WTC11 (cell line): ENCODE results near the gene NUP35. TPM values are rescaled to one million over a fixed set of nuclear protein-coding genes. Genes with fewer than 3 reads are reported as not detected.

Source experiments
- ATAC-seq: fragments of 200-7000 bp; cut with Tn5 transposase; 2 replicates; pipeline ENCODE4 v1.10.0; 2021; ENCODE audit warnings: mild to moderate bottlenecking, moderate library complexity
- CTCF ChIA-PET: fragments of 300-600 bp; sonication (Branson Sonifier 250); formaldehyde crosslinking; loops from one replicate; lab custom pipeline; 2021; ENCODE audit warnings: antibody characterized with exemption; lab: Charles Lee
- POLR2A ChIA-PET: fragments of 350-600 bp; sonication (Branson Sonifier 250); formaldehyde crosslinking; loops from one replicate; lab custom pipeline; 2021; ENCODE audit warnings: antibody characterized with exemption; lab: Charles Lee
- DNase-seq: peaks from one replicate; pipeline ENCODE4 v3.0.0; 2021; ENCODE audit warnings: low spot score
- H3K27ac Mint-ChIP-seq: 2 replicates; pipeline ENCODE4 v1.8.0; 2021; ENCODE audit warnings: mixed read lengths
- H3K27me3 Mint-ChIP-seq: 2 replicates; pipeline ENCODE4 v1.8.0; 2021; ENCODE audit warnings: low read depth, mild to moderate bottlenecking, moderate library complexity, mixed read lengths
- H3K36me3 Mint-ChIP-seq: 2 replicates; pipeline ENCODE4 v1.8.0; 2021; ENCODE audit warnings: mixed read lengths
- H3K4me1 Mint-ChIP-seq: 2 replicates; pipeline ENCODE4 v1.8.0; 2022; ENCODE audit warnings: mixed read lengths
- H3K4me3 Mint-ChIP-seq: 2 replicates; pipeline ENCODE4 v1.8.0; 2021; ENCODE audit warnings: mild to moderate bottlenecking, moderate library complexity, mixed read lengths
- H3K9me3 Mint-ChIP-seq: 2 replicates; pipeline ENCODE4 v1.8.0; 2021; ENCODE audit warnings: mixed read lengths
- ATF1 ChIP-seq: sonication (generic); formaldehyde crosslinking; IDR thresholded peaks from 2 replicates; pipeline ENCODE4 v1.8.1; 2023; ENCODE audit warnings: mild to moderate bottlenecking, moderate library complexity, missing genetic modification reagents
- CBFB ChIP-seq: sonication (generic); formaldehyde crosslinking; IDR thresholded peaks from 2 replicates; pipeline ENCODE4 v1.8.1; 2022; ENCODE audit warnings: mild to moderate bottlenecking, low read depth, missing genetic modification reagents
- EMX1 ChIP-seq: fragments of 250-450 bp; sonication (Bioruptor Pico); IDR thresholded peaks from 2 replicates; pipeline ENCODE4 v1.8.0; 2021; ENCODE audit warnings: mild to moderate bottlenecking
- ERG ChIP-seq: fragments of 250-450 bp; sonication (Bioruptor Pico); IDR thresholded peaks from 2 replicates; pipeline ENCODE4 v1.8.0; 2021; ENCODE audit warnings: mild to moderate bottlenecking
- ETV6 ChIP-seq: sonication (generic); formaldehyde crosslinking; IDR thresholded peaks from 2 replicates; pipeline ENCODE4 v1.8.1; 2022; ENCODE audit warnings: mild to moderate bottlenecking, missing genetic modification reagents
- FOXJ3 ChIP-seq: sonication (generic); formaldehyde crosslinking; IDR thresholded peaks from 2 replicates; pipeline ENCODE4 v1.9.0; 2021; ENCODE audit warnings: missing genetic modification reagents, mild to moderate bottlenecking, borderline replicate concordance
- FOXP1 ChIP-seq: sonication (generic); formaldehyde crosslinking; IDR thresholded peaks from 2 replicates; pipeline ENCODE4 v1.8.0; 2022; ENCODE audit warnings: missing genetic modification reagents, mild to moderate bottlenecking, moderate library complexity, borderline replicate concordance
- GRHL2 ChIP-seq: fragments of 250-450 bp; sonication (Bioruptor Pico); IDR thresholded peaks from 2 replicates; pipeline ENCODE4 v1.8.0; 2022; ENCODE audit warnings: mild to moderate bottlenecking, moderate library complexity; ENCODE audit not compliant: insufficient replicate concordance, severe bottlenecking
- HMGA2 ChIP-seq: fragments of 250-450 bp; sonication (Bioruptor Pico); IDR thresholded peaks from 2 replicates; pipeline ENCODE4 v1.4.0; 2021; ENCODE audit warnings: mild to moderate bottlenecking, moderate library complexity
- JAZF1 ChIP-seq: fragments of 250-450 bp; sonication (Bioruptor Pico); IDR thresholded peaks from 2 replicates; pipeline ENCODE4 v1.9.0; 2021; ENCODE audit warnings: moderate library complexity, mild to moderate bottlenecking, inconsistent platforms
- JUN ChIP-seq: sonication (generic); formaldehyde crosslinking; IDR thresholded peaks from 2 replicates; pipeline ENCODE4 v1.8.0; 2023; ENCODE audit warnings: mild to moderate bottlenecking, missing genetic modification reagents
- KAT7 ChIP-seq: sonication (generic); formaldehyde crosslinking; IDR thresholded peaks from 2 replicates; pipeline ENCODE4 v1.8.1; 2023; ENCODE audit warnings: missing genetic modification reagents, mild to moderate bottlenecking, borderline replicate concordance
- NFATC4 ChIP-seq: fragments of 250-450 bp; sonication (Bioruptor Pico); IDR thresholded peaks from 2 replicates; pipeline ENCODE4 v1.9.0; 2021; ENCODE audit warnings: mild to moderate bottlenecking
- NFE2L1 ChIP-seq: sonication (generic); formaldehyde crosslinking; IDR thresholded peaks from 2 replicates; pipeline ENCODE4 v1.8.1; 2023; ENCODE audit warnings: missing genetic modification reagents
- OVOL2 ChIP-seq: fragments of 250-450 bp; sonication (Bioruptor Pico); IDR thresholded peaks from 2 replicates; pipeline ENCODE4 v1.9.0; 2021; ENCODE audit warnings: mild to moderate bottlenecking, borderline replicate concordance
- PREB ChIP-seq: sonication (generic); formaldehyde crosslinking; IDR thresholded peaks from 2 replicates; pipeline ENCODE4 v1.8.1; 2022; ENCODE audit warnings: mild to moderate bottlenecking, missing genetic modification reagents, moderate library complexity, borderline replicate concordance
- RORB ChIP-seq: fragments of 250-450 bp; sonication (Bioruptor Pico); IDR thresholded peaks from 2 replicates; pipeline ENCODE4 v1.9.0; 2021; ENCODE audit warnings: mild to moderate bottlenecking
- SMAD3 ChIP-seq: sonication (generic); formaldehyde crosslinking; IDR thresholded peaks from 2 replicates; pipeline ENCODE4 v1.8.0; 2022; ENCODE audit warnings: missing genetic modification reagents, mild to moderate bottlenecking, borderline replicate concordance
- STAT6 ChIP-seq: sonication (generic); formaldehyde crosslinking; conservative IDR thresholded peaks from 2 replicates; pipeline ENCODE4 v1.8.1; 2023; ENCODE audit warnings: mild to moderate bottlenecking, low read depth, missing genetic modification reagents, moderate library complexity
- TEAD1 ChIP-seq: sonication (generic); formaldehyde crosslinking; IDR thresholded peaks from 2 replicates; pipeline ENCODE4 v1.8.0; 2022; ENCODE audit warnings: mild to moderate bottlenecking, missing genetic modification reagents
- TEAD4 ChIP-seq: sonication (generic); formaldehyde crosslinking; IDR thresholded peaks from 2 replicates; pipeline ENCODE4 v1.8.0; 2022; ENCODE audit warnings: mild to moderate bottlenecking, missing genetic modification reagents
- TP53 ChIP-seq: sonication (generic); formaldehyde crosslinking; IDR thresholded peaks from 2 replicates; pipeline ENCODE4 v1.8.1; 2023; ENCODE audit warnings: mild to moderate bottlenecking, missing genetic modification reagents
- ZNF121 ChIP-seq: sonication (generic); formaldehyde crosslinking; IDR thresholded peaks from 2 replicates; pipeline ENCODE4 v1.8.0; 2023; ENCODE audit warnings: missing genetic modification reagents
- ZNF232 ChIP-seq: sonication (generic); formaldehyde crosslinking; IDR thresholded peaks from 2 replicates; pipeline ENCODE4 v1.8.0; 2022; ENCODE audit warnings: mild to moderate bottlenecking, missing genetic modification reagents
- ZNF416 ChIP-seq: fragments of 250-450 bp; sonication (Bioruptor Pico); IDR thresholded peaks from 2 replicates; pipeline ENCODE4 v1.9.0; 2021; ENCODE audit warnings: mild to moderate bottlenecking, inconsistent platforms
- ZNF423 ChIP-seq: fragments of 250-450 bp; sonication (Bioruptor Pico); IDR thresholded peaks from 2 replicates; pipeline ENCODE4 v2.1.2; 2022; ENCODE audit warnings: mild to moderate bottlenecking, moderate library complexity
- total RNA-seq: library from RNA; stranded (reverse); gene quantifications from 3 replicates; pipeline ENCODE4 v1.2.3, GENCODE V29; 2021

Gene NUP35
- total RNA-seq, 1 experiment from 2014 or later, result 39.5 TPM

- no peak overlapping the region for H3K27ac Mint-ChIP-seq
- no peak overlapping the region for H3K4me3 Mint-ChIP-seq
- peaks cover 5% of the 10 kb centered on the region; the same call in 1 of the 2 replicates for H3K4me1 Mint-ChIP-seq
- ChIA-PET CTCF (interaction anchor here (0.6 to 1.2 kb wide), 2 partner anchors 18 to 33 kb away, joined by 3 read pairs; no protein-coding TSS in a partner anchor), POLR2A (no interaction called here)
- ATAC-seq, result peak; percentile 47
- no peak for DNase-seq
- no peaks in the 10 kb centered on the region for H3K36me3 Mint-ChIP-seq
- H3K27me3 Mint-ChIP-seq, result no peaks in the 10 kb centered on the region
- TF ChIP-seq KAT7 (CRISPR knock-in tag), result no peak
- peaks cover 5% of the 10 kb centered on the region; the same call in 1 of the 2 replicates for H3K9me3 Mint-ChIP-seq
Measured at GRCh38 chr2:183089192-183089851, 34.9 kb upstream of the NUP35 start.

GRCh38 chr2:183091318-183091953 is 32.8 kb upstream of the NUP35 start:
- no peaks in the 10 kb centered on the region for H3K27me3 Mint-ChIP-seq
- H3K36me3 Mint-ChIP-seq, result no peaks in the 10 kb centered on the region
- ATAC-seq (no peak), DNase-seq (no peak)
- peaks cover 16% of the 10 kb centered on the region for H3K4me1 Mint-ChIP-seq
- POLR2A ChIA-PET, result no interaction called here
- no peak overlapping the region for H3K27ac Mint-ChIP-seq
- TF ChIP-seq EMX1 (CRISPR knock-in tag), result no peak
- no peak for TF ChIP-seq ERG (CRISPR knock-in tag)
- no peak for TF ChIP-seq CBFB (CRISPR knock-in tag)
- no peak overlapping the region for H3K4me3 Mint-ChIP-seq
- CTCF ChIA-PET, result no interaction called here
- H3K9me3 Mint-ChIP-seq, result peaks cover 5% of the 10 kb centered on the region; the same call in 1 of the 2 replicates

GRCh38 chr2:183091954-183092345 is 32.3 kb upstream of the NUP35 start:
- CTCF ChIA-PET, result interaction anchor here (0.8 kb wide), 1 partner anchor 30 kb away, joined by 3 read pairs; no protein-coding TSS in a partner anchor
- H3K36me3 Mint-ChIP-seq, result no peaks in the 10 kb centered on the region

GRCh38 chr2:183093857-183094657 is 30.2 kb upstream of the NUP35 start:
- POLR2A ChIA-PET, result no interaction called here
- no peaks in the 10 kb centered on the region for H3K36me3 Mint-ChIP-seq
- TF ChIP-seq TEAD1 (CRISPR knock-in tag), result no peak
- no peak for TF ChIP-seq NFE2L1 (CRISPR knock-in tag)
- TF ChIP-seq TEAD4 (CRISPR knock-in tag), result no peak
- no peak for TF ChIP-seq ZNF232
- TF ChIP-seq STAT6 (CRISPR knock-in tag), result no peak
- no peak for TF ChIP-seq ZNF423 (CRISPR knock-in tag)
- TF ChIP-seq FOXP1, result no peak
- TF ChIP-seq CBFB (CRISPR knock-in tag), result no peak
- no peak for TF ChIP-seq GRHL2 (CRISPR knock-in tag)
- no peak for TF ChIP-seq ATF1

More at GRCh38 chr2:183091954-183092345, 32.3 kb upstream of the NUP35 start:
- POLR2A ChIA-PET, result no interaction called here
- Mint-ChIP-seq H3K4me1 (peaks cover 16% of the 10 kb centered on the region), H3K4me3 (no peak overlapping the region), H3K27ac (no peak overlapping the region), H3K9me3 (peaks cover 5% of the 10 kb centered on the region; the same call in 1 of the 2 replicates), H3K27me3 (no peaks in the 10 kb centered on the region)
- no peak for ATAC-seq
- no peak for DNase-seq
- TF ChIP-seq ZNF423 (CRISPR knock-in tag), result no peak
- no peak for TF ChIP-seq JUN (CRISPR knock-in tag)
- TF ChIP-seq NFATC4, result no peak
- no peak for TF ChIP-seq ETV6
- TF ChIP-seq ATF1, result no peak
- no peak for TF ChIP-seq ZNF416
- no peak for TF ChIP-seq TP53 (CRISPR knock-in tag)
- TF ChIP-seq PREB (CRISPR knock-in tag), result no peak
- TF ChIP-seq JAZF1 (CRISPR knock-in tag), result no peak
- TF ChIP-seq ZNF121 (CRISPR knock-in tag), result no peak
- no peak for TF ChIP-seq SMAD3 (CRISPR knock-in tag)
- no peak for TF ChIP-seq OVOL2 (CRISPR knock-in tag)
- TF ChIP-seq NFE2L1 (CRISPR knock-in tag), result no peak
- TF ChIP-seq FOXJ3 (CRISPR knock-in tag), result no peak
- no peak for TF ChIP-seq HMGA2
- no peak for TF ChIP-seq RORB (CRISPR knock-in tag)
- TF ChIP-seq, all 79 proteins: peak for 0

More at GRCh38 chr2:183093857-183094657, 30.2 kb upstream of the NUP35 start:
- peaks cover 16% of the 10 kb centered on the region for H3K4me1 Mint-ChIP-seq
- no peaks in the 10 kb centered on the region for H3K27me3 Mint-ChIP-seq
- H3K27ac Mint-ChIP-seq, result no peak overlapping the region
- H3K9me3 Mint-ChIP-seq, result peaks cover 5% of the 10 kb centered on the region; the same call in 1 of the 2 replicates
- CTCF ChIA-PET, result interaction anchor here (0.9 to 1.7 kb wide), 4 partner anchors 15 to 250 kb away, joined by 3 to 5 read pairs (median 4); partner anchors contain the start of gene DUSP19
- ATAC-seq (no peak), DNase-seq (no peak)
- H3K4me3 Mint-ChIP-seq, result no peak overlapping the region
